CD4-positive, alpha-beta T cell treated with Interferon alpha-2 for 1 hour (primary cell): Measurements from ENCODE around the gene FGF1.

Source experiments
- DNase-seq, 2 donors: peaks; one replicate each; pipeline ENCODE4 v3.0.0-alpha.2; 2020 to 2022

Gene FGF1

GRCh38 chr5:142609142-142609541 lies 76.7 kb downstream of the FGF1 start:
- no peak for DNase-seq

DNA sequence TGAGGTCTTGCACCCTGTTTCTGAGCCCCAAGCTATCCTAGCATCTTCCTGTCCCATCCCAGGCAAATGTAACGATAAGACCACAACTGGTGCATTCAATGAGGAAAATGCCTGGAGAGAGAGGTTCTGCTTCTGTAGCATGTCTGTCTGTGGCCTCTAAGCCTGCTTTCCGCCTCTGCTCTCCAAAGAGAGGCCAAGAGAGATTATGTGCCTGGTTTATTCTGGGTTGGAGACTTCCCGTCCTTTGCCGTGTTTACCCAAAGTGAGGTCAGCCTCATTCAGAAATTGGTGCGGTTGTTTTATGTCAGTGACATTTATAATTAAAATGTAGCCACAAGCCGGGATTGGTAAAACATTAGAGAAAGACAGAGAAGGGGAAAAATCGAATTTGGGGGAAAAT lies 77.8 kb downstream of the FGF1 start:
- no peak for DNase-seq

- DNase-seq, result no peak
Measured at GRCh38 chr5:142605611-142606010, 80.3 kb downstream of the FGF1 start.

GRCh38 chr5:142602720-142603245 lies 83.1 kb downstream of the FGF1 start:
- no peak for DNase-seq

- no peak for DNase-seq
Measured at GRCh38 chr5:142601432-142601831, 84.5 kb downstream of the FGF1 start.

DNA sequence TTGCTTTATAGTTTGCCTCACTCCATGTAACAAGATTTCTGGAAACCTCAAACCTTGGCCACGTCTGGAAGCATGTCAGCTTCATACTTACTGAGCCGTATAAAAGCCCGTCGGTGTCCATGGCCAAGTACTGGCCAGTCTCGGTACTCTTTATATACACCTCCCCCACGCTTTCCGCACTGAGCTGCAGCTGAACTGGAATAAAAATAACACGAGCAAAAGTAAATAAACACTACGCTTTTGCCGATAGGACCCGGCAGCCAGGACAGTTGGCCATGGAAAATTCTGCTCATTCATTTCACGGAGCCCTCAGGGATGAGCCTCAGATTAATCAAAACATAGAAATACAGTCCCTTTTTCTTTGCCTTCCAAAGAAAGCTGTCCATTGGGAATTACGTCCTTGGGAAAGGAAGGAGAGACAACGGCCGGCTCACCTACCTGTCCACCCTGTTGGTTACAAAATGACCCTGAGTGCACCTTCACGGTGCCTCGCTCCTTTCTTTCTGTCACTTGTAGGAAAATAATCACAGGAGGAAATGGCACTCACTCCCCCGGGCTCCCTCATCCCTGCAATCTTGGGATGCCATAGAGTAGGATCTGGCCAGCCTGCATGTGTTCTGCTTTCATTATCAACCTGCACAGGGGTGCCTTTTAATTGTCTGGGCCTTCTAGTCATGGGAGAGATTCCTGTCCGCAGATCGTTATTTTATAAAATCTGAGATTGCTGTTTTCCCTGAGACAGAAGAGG lies 85.1 kb downstream of the FGF1 start:
- DNase-seq, result no peak

DNA sequence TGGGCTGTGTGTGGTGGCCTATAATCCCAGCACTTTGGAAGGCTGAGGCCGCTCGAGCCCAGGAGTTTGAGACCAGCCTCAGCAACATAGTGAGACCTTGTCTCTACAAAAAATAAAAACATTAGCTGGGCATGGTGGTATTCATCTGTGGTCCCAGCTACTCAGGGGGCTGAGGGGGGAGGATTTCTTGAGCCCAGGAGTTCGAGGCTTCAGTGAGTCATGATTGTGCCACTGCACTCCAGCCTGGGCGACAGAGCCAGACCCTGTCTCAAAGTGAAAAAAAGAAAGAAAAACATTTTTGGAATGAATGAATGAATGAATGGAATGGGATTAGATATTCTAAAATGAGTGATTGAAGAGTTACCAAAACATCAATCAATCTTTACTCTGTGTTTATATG lies 85.8 kb downstream of the FGF1 start:
- DNase-seq, result no peak

- no peak for DNase-seq
Measured at GRCh38 chr5:142598338-142598700, 87.6 kb downstream of the FGF1 start.

DNA sequence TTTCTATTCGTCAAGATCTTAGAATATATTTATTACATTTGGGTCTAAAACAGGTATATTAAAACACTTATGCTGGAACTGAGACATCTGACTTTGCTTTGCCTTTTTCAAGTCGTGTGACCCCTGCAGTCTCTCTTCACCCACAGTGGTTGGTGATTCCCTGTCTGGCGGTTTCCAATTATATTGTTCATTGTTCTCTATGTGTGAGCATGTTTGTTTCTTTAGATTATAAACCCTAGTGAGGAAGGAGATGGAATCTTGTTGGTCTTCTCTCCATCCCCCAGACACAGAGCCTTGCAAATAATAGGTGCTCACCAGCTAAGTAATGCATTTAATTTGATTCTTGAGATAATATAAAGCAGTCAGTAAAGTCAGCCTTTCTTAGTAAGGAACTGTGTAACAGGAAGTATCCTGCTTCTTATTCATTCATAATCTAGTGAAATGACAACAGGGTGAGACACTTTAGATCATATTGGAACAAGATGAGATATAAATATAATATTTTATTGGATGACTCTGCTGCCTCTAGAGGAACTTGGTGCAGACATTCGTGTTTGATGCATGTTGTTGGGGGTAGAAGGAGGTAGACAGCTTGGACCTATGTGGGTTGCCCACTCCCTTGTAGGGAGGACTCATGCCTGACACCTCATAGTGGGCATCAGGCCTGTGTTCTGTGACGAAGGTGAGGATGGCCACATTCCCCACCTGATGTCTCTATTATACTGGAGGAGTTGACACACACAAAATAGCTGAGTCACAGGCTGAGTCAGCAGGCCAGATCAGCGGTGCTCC lies 88.1 kb downstream of the FGF1 start:
- DNase-seq, result no peak

- no peak for DNase-seq
Measured at GRCh38 chr5:142597025-142597424, 88.9 kb downstream of the FGF1 start.

GRCh38 chr5:142592365-142592764 lies 93.5 kb downstream of the FGF1 start:
- no peak for DNase-seq

DNA sequence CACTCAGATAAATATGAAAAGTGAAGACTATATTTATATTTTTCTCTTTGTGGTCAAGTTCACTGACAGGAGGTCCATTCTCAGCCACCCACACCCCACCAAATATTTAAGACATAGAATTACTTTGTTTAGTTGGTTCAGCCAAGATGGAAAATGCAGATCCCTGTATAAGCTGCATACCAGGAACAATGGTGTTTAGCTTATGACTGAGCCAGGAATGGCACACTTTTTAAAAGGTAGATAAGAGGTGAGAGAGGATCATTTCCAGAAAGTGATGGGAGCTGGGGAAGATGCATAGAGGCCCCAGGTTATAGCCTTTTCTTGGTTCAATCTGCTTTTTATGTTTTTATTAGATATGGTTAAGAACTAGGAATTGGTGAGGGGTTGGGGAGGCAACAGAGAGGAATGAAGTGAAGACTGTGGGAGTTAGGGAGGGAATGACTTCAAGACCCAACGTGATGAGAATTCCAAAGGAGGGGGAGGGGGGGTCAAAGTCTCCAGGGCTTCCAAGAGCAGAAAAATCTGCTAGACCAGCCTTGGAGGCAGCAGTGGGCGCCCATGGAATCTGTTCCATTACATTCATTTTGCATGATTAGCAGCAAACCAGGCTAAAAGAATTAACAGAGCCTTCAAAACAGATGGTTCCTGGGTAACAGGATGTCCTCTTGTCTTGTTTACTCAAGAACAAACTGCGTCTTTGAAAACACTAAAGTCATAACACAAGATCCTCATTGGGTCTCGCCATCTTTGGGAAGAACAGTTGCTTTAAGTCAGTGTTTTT lies 95.2 kb downstream of the FGF1 start:
- no peak for DNase-seq

DNA sequence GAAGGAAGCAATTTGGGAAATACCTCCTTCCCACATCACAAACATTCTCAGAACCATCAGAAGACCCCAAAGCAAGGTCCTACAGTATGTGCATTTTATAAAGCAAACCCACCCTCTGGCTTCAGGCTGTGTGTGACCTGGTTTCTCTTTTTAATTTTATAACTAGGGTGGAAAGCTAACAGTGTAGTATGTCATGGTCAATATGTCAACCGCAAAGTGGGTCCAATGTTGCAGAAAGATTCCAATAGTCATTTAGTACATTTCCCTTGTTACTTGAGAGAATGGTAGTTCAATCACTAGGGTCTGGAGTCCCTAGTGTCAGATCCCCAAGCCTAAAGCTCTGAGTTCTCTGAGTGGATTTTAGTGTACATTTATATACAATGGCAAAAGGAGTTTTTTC lies 96.2 kb downstream of the FGF1 start:
- no peak for DNase-seq

DNA sequence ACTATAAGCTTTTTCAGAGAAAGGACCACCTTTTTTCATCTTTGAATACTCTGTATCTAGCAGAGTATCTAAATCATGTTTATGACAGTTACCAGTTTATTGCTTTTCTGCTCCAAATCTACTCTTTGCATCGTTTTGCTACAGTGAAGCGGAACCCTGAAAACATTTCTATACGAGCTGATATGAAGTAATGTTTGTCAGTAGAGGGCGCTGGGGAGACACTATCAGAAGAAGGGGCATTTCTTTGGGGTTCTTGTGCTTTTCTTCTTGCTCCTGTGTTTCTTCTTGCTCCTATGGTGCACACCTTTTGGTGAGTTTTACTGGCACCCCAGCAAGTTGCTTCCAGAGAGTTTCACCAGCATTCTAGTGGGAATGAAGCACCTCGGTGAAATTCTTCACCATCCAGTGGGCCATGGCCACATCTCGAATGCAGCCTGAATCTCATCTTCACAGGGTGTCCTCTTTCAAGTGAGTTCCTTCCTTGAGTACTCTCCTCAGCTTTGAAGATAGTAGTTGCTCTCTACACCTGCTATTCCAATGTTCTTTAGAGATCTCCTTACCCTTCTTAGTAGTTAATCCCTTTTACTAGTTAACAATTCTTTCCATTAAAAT lies 98.4 kb downstream of the FGF1 start:
- peak in 1 of 2 donors; percentile 30 for DNase-seq

- DNase-seq, result no peak
Measured at GRCh38 chr5:142586552-142586951, 99.3 kb downstream of the FGF1 start.

- DNase-seq, result no peak
Measured at GRCh38 chr5:142585451-142585850, 100.4 kb downstream of the FGF1 start.

GRCh38 chr5:142584891-142585290 lies 101.0 kb downstream of the FGF1 start:
- no peak for DNase-seq

DNA sequence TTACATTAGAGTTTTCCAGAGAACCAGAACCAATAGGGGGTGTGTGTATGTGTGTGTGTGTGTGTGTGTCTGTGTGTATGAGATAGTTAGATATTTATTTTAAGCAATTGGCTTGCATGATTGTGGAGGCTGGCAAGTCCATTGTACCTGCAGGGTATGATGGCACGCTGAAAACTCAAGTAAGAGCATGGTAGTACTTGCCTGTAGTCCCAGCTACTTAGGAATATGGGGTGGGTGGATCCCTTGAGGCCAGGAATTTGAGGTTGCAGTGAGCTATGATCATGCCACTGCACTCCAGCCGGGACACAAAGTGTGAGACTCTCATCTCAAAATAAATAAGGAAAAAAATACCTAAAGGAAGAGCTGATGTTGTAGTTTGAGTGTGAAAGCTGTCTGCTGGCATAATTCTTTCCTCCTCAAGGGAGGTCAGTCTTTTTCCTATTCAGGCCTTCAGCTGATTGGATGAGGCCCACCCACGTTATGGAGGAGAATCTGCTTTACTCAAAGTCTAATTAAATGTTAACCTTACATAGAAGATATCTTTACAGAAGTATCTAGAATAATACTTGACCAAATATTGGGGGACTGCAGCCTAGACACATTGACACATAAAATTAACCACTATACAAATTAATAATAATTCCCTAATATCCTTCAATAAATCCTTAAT lies 107.6 kb downstream of the FGF1 start:
- no peak for DNase-seq

DNA sequence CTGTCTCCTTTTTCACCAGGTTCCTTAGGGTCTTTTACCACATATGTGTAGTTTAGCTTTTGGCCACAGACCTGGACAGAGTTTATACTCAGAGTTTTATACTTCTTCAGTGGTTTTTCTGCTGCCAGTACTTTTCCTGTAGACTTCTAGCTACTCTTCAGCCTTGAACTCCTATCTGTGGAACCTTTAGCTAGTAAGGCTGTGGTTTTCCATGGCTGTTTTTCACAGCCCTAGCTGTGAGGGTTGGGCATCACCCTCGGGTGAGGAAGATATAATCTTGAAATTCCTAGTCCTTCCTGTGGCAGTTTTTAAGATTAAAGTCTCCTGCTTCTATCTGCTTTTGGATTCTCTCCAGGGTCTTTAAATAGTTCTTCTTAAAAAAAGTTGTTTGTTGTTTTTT lies 109.1 kb downstream of the FGF1 start:
- DNase-seq, result no peak

DNA sequence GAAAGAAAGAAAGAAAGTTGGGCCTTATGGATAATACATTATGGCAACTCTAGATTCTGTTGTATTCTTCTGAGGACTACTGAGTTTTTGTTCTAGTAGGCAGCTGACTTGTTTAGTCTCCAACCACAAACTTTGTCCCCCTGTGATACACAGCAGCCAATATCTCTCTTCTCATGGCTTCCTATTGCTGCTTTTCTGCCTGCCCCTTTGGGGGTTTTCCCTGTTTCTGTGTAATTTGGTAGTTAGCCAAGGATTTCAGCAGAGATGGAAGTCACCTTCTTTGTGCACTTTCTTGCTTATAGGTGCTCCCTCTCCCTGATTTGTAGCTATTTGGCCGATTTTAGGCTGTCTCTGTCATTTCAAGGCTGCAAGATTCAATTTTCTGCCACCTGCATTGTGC lies 109.6 kb downstream of the FGF1 start:
- no peak for DNase-seq

DNA sequence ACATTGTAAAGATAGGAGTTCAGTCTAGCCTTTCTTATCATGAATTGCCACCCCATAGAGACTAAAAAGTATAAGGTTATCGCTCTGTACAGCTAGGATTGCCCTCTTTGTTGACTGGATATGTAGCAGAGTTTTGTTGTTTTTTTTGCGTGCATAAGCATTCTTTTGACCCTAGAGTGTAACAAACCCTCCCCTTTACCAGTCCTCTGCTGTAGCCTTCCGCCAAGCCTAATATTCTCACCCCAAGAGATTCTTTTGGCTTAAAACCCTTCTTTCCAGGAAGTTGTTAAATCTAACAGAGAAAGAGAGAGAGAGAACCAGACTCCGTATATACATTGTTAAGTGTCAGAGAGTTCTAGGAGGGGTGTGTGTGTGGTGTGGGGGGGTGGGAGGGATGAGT lies 113.9 kb downstream of the FGF1 start:
- no peak for DNase-seq

DNA sequence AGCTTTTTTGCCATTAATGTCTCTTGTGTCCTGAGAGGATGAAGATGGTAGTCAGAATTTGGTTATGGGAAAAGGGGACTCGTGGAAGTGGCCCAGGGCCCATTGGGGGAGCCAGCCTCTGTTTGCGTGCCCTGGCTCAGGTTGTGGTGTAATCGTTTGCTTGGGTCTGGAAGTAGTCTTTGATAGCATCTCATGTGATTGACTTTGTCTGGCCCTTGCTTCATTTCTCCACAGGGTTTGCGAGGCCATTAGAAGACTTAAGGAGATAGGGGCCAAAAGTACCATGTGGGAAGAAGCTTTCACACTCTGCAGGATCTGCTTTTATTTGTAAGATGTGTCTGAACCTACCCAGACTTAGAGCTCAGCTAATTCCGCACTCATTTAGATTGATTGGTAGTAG lies 114.5 kb downstream of the FGF1 start:
- no peak for DNase-seq

- no peak for DNase-seq
Measured at GRCh38 chr5:142569905-142570304, 116.0 kb downstream of the FGF1 start.
